Body of pancreas (tissue), 4 donors: ENCODE results near the gene ECSCR. TPM values are rescaled to one million over a fixed set of nuclear protein-coding genes. Genes with fewer than 3 reads are reported as not detected.

Experiments
- ATAC-seq: fragments of 150-250 bp; one replicate; pipeline ENCODE4 v1.9.1; 2016
- DNase-seq, 4 donors: peaks; one replicate each; pipeline ENCODE4 v3.0.0-alpha.2; 2019
- H3K27ac ChIP-seq, 4 donors: fragments of 200-600 bp; sonication (generic); 1 replicate in 3 of 4; 2 replicates in 1 of 4; pipeline versions ENCODE4 v1.5.1 to v1.6.1; 2016 to 2019; ENCODE audit warnings: mild to moderate bottlenecking in 1 of 4, mixed read lengths in 1 of 4, moderate library complexity in 1 of 4
- H3K27me3 ChIP-seq, 2 donors: fragments of 200-600 bp; sonication (generic); one replicate each; pipeline ENCODE4 v1.6.0; 2016; ENCODE audit warnings: mild to moderate bottlenecking in 1 of 2
- H3K36me3 ChIP-seq, 2 donors: fragments of 200-600 bp; sonication (generic); replicated peaks in 1 of 2; 2 replicates each; pipeline ENCODE4 v1.5.1; 2016; ENCODE audit warnings: low read depth in 2 of 2; ENCODE audit not compliant: insufficient read depth in 1 of 2
- H3K4me1 ChIP-seq: fragments of 200-600 bp; sonication (generic); one replicate; pipeline ENCODE4 v1.6.0; 2016
- H3K4me3 ChIP-seq, 2 donors: fragments of 200-600 bp; sonication (generic); 1 replicate in 1 of 2; 2 replicates in 1 of 2; pipeline ENCODE4 v1.5.1; 2016 to 2019
- H3K9me3 ChIP-seq, 3 donors: fragments of 200-600 bp; sonication (generic); 1 replicate in 2 of 3; 2 replicates in 1 of 3; pipeline ENCODE4 v1.5.1; 2016
- CTCF ChIP-seq, 7 experiments: fragments of 450-650 bp in 4 of 7; fragments of 200-600 bp in 3 of 7; sonication (generic) in 3 of 7; IDR thresholded peaks; one replicate each; pipeline ENCODE4 v1.5.1; 2016 to 2019; ENCODE audit warnings: antibody characterized with exemption in 7 of 7
- POLR2A ChIP-seq, 3 donors: fragments of 450-650 bp; IDR thresholded peaks; one replicate each; pipeline ENCODE4 v1.6.1; 2016; ENCODE audit warnings: antibody characterized with exemption in 3 of 3, mild to moderate bottlenecking in 2 of 3
- WGBS, 2 donors: methylation state at CpG; one replicate each; pipeline ENCODE4 v1.1.5; 2017; 5-methylcytosine and 5-hydroxymethylcytosine counted together
- intact Hi-C: fragments of 100-400 bp; cut with DNase I; formaldehyde crosslinking; loops from one replicate; pipeline ENCODE4 v1.15.1; 2023
- total RNA-seq, 2 donors: library from RNA; depleted of rRNA; stranded (reverse); fragments of >200 nt; gene quantifications; one replicate each; pipeline ENCODE4 v1.1.0, GENCODE V29; 2016

Gene ECSCR
- total RNA-seq, 2 donors from 2014 or later, result 2.6 to 6.2 TPM

- ATAC-seq, result no peak
- Histone ChIP-seq H3K27me3 (no peaks in the 10 kb centered on the region), H3K4me1 (peaks cover 8% of the 10 kb centered on the region), H3K9me3 (no peaks in the 10 kb centered on the region), H3K27ac (peak overlapping the region in 2 of 4 donors; percentile 16 to 44), H3K36me3 (no peaks in the 10 kb centered on the region), H3K4me3 (no peak overlapping the region)
- DNase-seq, result peak in 2 of 4 donors; percentile 19
- no peak for TF ChIP-seq POLR2A (IDR thresholded peaks at IDR 0.05)
- TF ChIP-seq CTCF (IDR thresholded peaks at IDR 0.05), result no peak
- intact Hi-C loops, result no loop called here
- WGBS, 2 donors, result 64 to 73% methylated on average over 6 to 8 of the region's 8 CpGs
Measured at GRCh38 chr5:139459451-139459934, 3.0 kb downstream of the ECSCR start.

GRCh38 chr5:139458580-139459407, 3.7 kb downstream of the ECSCR start:
- intact Hi-C loops, result no loop called here
- WGBS, 2 donors, result 68 to 72% methylated on average over 8 of the region's 8 CpGs
- TF ChIP-seq POLR2A (IDR thresholded peaks at IDR 0.05) (no peak), CTCF (IDR thresholded peaks at IDR 0.05) (no peak)
- no peak overlapping the region for H3K4me3 ChIP-seq
- no peaks in the 10 kb centered on the region for H3K27me3 ChIP-seq
- DNase-seq (peak in 3 of 4 donors; percentile 20 to 48 (median 26)), ATAC-seq (no peak)
- H3K4me1 ChIP-seq, result peaks cover 8% of the 10 kb centered on the region
- H3K9me3 ChIP-seq, result no peaks in the 10 kb centered on the region
- H3K27ac ChIP-seq, result peak overlapping the region in 2 of 4 donors; percentile 16 to 44
- no peaks in the 10 kb centered on the region for H3K36me3 ChIP-seq

- no peak overlapping the region for H3K27ac ChIP-seq
- H3K4me1 ChIP-seq, result peaks cover 8% of the 10 kb centered on the region
Measured at GRCh38 chr5:139457653-139458306, 4.8 kb downstream of the ECSCR start.

GRCh38 chr5:139457241-139457640, 5.3 kb downstream of the ECSCR start:
- TF ChIP-seq CTCF (IDR thresholded peaks at IDR 0.05), result no peak
- no peak for TF ChIP-seq POLR2A (IDR thresholded peaks at IDR 0.05)
- H3K4me3 ChIP-seq, result no peak overlapping the region
- H3K27me3 ChIP-seq, result no peaks in the 10 kb centered on the region
- no peaks in the 10 kb centered on the region for H3K9me3 ChIP-seq
- DNase-seq (no peak), ATAC-seq (no peak)
- H3K4me1 ChIP-seq, result peaks cover 8% of the 10 kb centered on the region
- 83 to 88% methylated on average over 5 of the region's 5 CpGs for WGBS, 2 donors
- H3K36me3 ChIP-seq, result no peaks in the 10 kb centered on the region
- no peak overlapping the region for H3K27ac ChIP-seq
- intact Hi-C loops, result no loop called here

More at GRCh38 chr5:139457653-139458306, 4.8 kb downstream of the ECSCR start:
- Histone ChIP-seq H3K27me3 (no peaks in the 10 kb centered on the region), H3K36me3 (no peaks in the 10 kb centered on the region), H3K9me3 (no peaks in the 10 kb centered on the region), H3K4me3 (no peak overlapping the region)
- intact Hi-C loops, result no loop called here
- no peak for DNase-seq
- no peak for ATAC-seq
- TF ChIP-seq CTCF (IDR thresholded peaks at IDR 0.05) (no peak), POLR2A (IDR thresholded peaks at IDR 0.05) (no peak)
- 89 to 92% methylated on average over 5 of the region's 5 CpGs for WGBS, 2 donors
